GM06990 (cell line): ENCODE results near the gene CEBPZOS.
A peak's percentile ranks its signal among the peaks of the same experiment; 100 is the strongest.

Source experiments
- DNase-seq: peaks from one replicate; pipeline ENCODE4 v3.0.0-alpha.2; 2011; ENCODE audit not compliant: insufficient read length; ENCODE audit errors: extremely low read depth
- H3K27me3 ChIP-seq: replicated peaks from 2 replicates; pipeline ENCODE4 v1.6.0; 2011; ENCODE audit warnings: low read length; ENCODE audit not compliant: control insufficient read depth, insufficient read depth
- H3K36me3 ChIP-seq: 2 replicates; pipeline ENCODE4 v1.5.1; 2011; ENCODE audit warnings: low read length; ENCODE audit not compliant: control insufficient read depth, insufficient read depth
- H3K4me3 ChIP-seq: replicated peaks from 2 replicates; pipeline ENCODE4 v1.5.1; 2011; ENCODE audit warnings: low read depth, mild to moderate bottlenecking, control low read depth, low read length
- CTCF ChIP-seq: IDR thresholded peaks from 2 replicates; pipeline ENCODE4 v1.5.1; 2011; ENCODE audit warnings: low read length, control low read depth, mild to moderate bottlenecking, inconsistent platforms; ENCODE audit not compliant: insufficient read depth, poor library complexity, severe bottlenecking

Gene CEBPZOS

GRCh38 chr2:37156071-37156856, 40.0 kb upstream of the CEBPZOS start:
- no peak for TF ChIP-seq CTCF
- peak overlapping the region; percentile 87 for H3K4me3 ChIP-seq
- peak; percentile 36 for DNase-seq
- H3K27me3 ChIP-seq, result no peaks in the 10 kb centered on the region
- H3K36me3 ChIP-seq, result no peaks in the 10 kb centered on the region; the same call in 1 of the 2 replicates

- peak within 1 kb of the TSS; percentile 87 for H3K4me3 ChIP-seq
- no peak for TF ChIP-seq CTCF
- no peaks in the 10 kb centered on the region for H3K36me3 ChIP-seq
- no peaks in the 10 kb centered on the region for H3K27me3 ChIP-seq
- DNase-seq, result peak; percentile 86
Observed at GRCh38 chr2:37156857-37157714, 39.2 kb upstream of the CEBPZOS start, which contains the start of gene EIF2AK2. Gene EIF2AK2 (minus strand): TSS chr2:37156980. CDS start chr2:37147806, 9,174 bp downstream.

DNA sequence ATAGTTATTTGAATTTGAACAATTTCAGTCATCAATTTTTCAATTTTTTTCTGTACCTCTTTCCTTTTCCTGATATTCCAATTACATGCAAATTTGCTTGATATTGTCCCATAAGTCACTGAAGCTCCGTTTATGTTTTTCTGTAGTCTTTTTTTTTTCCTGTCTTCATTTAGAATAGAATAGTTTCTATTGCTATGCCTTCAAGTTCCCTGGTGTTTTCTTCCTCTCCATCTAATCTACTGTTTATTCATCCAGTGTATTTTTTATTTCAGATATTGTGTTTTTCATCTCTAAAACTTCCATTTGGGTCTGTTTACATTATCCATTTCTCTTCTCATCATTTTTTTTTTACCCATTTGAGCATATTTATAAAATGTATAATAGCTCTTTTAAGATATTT, 31.5 kb upstream of the CEBPZOS start:
- DNase-seq, result no peak
- no peaks in the 10 kb centered on the region for H3K36me3 ChIP-seq
- H3K27me3 ChIP-seq, result no peaks in the 10 kb centered on the region
- no peak overlapping the region for H3K4me3 ChIP-seq
- TF ChIP-seq CTCF, result no peak

- H3K27me3 ChIP-seq, result no peaks in the 10 kb centered on the region
- no peak for DNase-seq
- no peak for TF ChIP-seq CTCF
- no peak overlapping the region for H3K4me3 ChIP-seq
- H3K36me3 ChIP-seq, result no peaks in the 10 kb centered on the region
Observed at GRCh38 chr2:37167636-37168180, 28.6 kb upstream of the CEBPZOS start.

DNA sequence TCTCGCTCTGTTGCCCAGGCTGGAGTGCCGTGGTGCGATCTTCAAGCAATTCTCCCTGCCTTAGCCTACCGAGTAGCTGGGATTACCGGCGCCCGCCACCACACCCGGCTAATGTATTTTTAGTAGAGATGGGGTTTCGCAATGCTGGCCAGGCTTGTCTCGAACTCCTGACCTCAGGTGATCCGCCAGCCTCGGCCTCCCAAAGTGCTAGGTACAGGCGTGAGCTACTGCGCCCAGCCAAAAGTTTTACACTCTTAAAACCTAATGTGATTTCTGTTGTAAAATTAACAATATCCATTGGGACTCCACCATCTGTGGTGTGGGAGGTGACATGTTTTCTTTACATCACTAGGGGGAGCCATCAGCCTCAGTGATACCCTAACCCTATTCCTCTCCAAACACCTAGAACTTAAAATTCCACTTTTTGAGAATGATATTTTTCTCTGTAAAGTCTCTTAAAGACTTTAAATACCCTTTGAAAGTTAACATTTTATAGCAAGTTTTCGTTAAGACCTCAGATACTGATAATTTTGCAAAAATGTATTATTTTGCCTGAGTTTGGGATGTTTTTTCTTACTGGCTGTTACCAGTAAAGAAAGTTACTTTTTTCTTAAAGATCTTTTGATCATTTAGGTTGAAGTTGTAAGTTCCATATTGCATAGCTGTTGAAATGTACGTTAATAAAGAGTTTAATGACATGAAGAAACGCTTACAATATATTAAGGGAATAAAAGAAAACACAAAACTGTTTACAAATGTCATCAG, 27.9 kb upstream of the CEBPZOS start:
- Histone ChIP-seq H3K4me3 (no peak overlapping the region), H3K27me3 (no peaks in the 10 kb centered on the region), H3K36me3 (no peaks in the 10 kb centered on the region)
- TF ChIP-seq CTCF, result peak; percentile 81
- no peak for DNase-seq
